ENCODE results near the gene FBXL22.
"Not testable (repeated sequence)": the region's sequence is repeated elsewhere in the genome, so short reads cannot be mapped to it uniquely, and the experiment has no call there.

GRCh38 chr15:63620760-63621159 is 23.6 kb downstream of the FBXL22 start:
- not testable (repeated sequence) for TF ChIP-seq CTCF (IDR thresholded peaks at IDR 0.05); ZFX (IDR thresholded peaks at IDR 0.05; ENCODE audit: borderline replicate concordance)

Measured in 22Rv1 (cell line).